SJSA1 (cell line): ENCODE results near the gene ACTL8. TPM values are rescaled to one million over a fixed set of nuclear protein-coding genes. Genes with fewer than 3 reads are reported as not detected.
A peak's percentile ranks its signal among the peaks of the same experiment; 100 is the strongest.

Experiments used
- DNase-seq, 2 experiments: peaks; one replicate each; pipeline ENCODE4 v3.0.0-alpha.2; 2015 to 2020; ENCODE audit warnings: low spot score in 2 of 2, low read depth in 1 of 2
- H3K27ac ChIP-seq: fragments of 250-450 bp; sonication (Bioruptor Pico); 2 replicates; pipeline ENCODE4 v1.5.1; 2020; ENCODE audit warnings: mild to moderate bottlenecking, moderate library complexity
- H3K27me3 ChIP-seq: fragments of 250-450 bp; sonication (Bioruptor Pico); replicated peaks from 2 replicates; pipeline ENCODE4 v1.5.1; 2020; ENCODE audit warnings: mild to moderate bottlenecking, moderate library complexity
- H3K36me3 ChIP-seq: fragments of 250-450 bp; sonication (Bioruptor Pico); 2 replicates; pipeline ENCODE4 v1.5.1; 2020; ENCODE audit warnings: mild to moderate bottlenecking
- H3K4me1 ChIP-seq: fragments of 250-450 bp; sonication (Bioruptor Pico); replicated peaks from 2 replicates; pipeline ENCODE4 v1.6.1; 2021; ENCODE audit warnings: mild to moderate bottlenecking
- H3K4me3 ChIP-seq: fragments of 250-450 bp; sonication (Bioruptor Pico); 2 replicates; pipeline ENCODE4 v1.5.1; 2020; ENCODE audit warnings: mild to moderate bottlenecking
- H3K9me3 ChIP-seq: fragments of 250-450 bp; sonication (Bioruptor Pico); replicated peaks from 2 replicates; pipeline ENCODE4 v1.5.1; 2020; ENCODE audit warnings: mild to moderate bottlenecking
- total RNA-seq: library from RNA; depleted of rRNA; stranded (reverse); fragments of >200 nt; shearing (Covaris generic); gene quantifications from 2 replicates; pipeline ENCODE4 v1.2.3, GENCODE V29; 2014

The ACTL8 gene
- total RNA-seq, 1 experiment from 2014 or later = not detected

DNA sequence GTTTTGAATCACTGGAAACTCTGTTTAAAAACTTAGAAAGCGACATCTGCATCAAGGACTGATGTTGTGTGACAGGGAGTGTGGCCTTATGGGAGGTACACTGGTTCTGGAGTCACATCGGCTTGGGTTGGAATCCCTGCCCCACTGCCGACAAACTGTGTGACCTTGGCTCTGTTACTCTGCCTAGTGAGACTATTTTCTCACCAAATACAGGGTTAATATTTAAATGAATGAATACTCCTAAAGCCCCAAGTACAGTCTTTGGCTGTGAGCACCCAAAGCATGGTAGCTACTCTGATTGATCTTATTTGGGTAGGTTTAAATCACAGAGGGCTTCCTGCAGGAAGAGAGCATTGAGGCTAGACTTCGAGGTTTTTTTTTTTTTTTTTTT lies 102.0 kb downstream of the ACTL8 start:
- Histone ChIP-seq H3K9me3 (no peaks in the 10 kb centered on the region), H3K27me3 (0 out of 2 replicates have a peak, but pooled peaks cover 8% of the 10 kb centered on the region), H3K27ac (no peak overlapping the region), H3K4me1 (no peaks in the 10 kb centered on the region), H3K36me3 (no peaks in the 10 kb centered on the region), H3K4me3 (no peak overlapping the region)
- DNase-seq = no peak

DNA sequence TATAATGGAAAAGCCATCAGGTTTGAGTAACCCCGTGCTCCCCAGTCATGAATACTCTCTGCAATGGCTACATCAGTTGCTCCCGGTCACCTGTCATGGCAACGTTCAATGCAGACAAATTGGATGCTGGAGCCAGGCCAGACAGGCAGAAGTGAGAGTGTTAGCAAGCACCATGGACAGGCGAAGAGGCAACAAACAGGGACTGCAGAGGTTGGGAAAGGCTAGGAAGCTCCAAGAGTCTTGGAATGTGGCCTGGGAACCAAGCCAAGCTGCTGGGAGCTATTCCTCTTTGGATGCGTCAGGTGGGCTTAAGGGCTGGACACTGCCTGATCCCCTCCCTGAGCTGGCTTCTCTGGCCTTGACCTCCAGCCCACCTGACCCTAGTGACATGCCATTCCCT lies 102.9 kb downstream of the ACTL8 start:
- DNase-seq = no peak
- H3K36me3 ChIP-seq = no peaks in the 10 kb centered on the region
- no peak overlapping the region for H3K27ac ChIP-seq
- no peaks in the 10 kb centered on the region for H3K4me1 ChIP-seq
- 0 out of 2 replicates have a peak, but pooled peaks cover 8% of the 10 kb centered on the region for H3K27me3 ChIP-seq
- no peaks in the 10 kb centered on the region for H3K9me3 ChIP-seq
- no peak overlapping the region for H3K4me3 ChIP-seq

DNA sequence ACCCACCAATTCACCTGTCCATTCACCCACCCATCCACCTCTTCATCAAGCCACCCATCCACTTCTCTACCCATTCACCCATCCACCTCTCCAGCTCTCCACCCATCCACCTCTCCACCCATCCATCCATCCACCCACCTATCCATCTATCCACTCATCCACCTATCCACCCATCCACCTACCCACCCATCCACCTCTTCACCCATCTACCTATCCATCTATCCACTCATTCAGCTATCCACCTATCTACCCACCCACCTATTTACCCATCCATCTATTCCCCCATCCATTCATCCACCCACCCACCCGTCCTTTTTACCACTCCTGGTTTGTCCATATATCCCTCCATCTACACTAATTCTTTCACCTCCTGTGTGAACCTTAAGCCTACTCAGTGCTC lies 105.7 kb downstream of the ACTL8 start:
- Histone ChIP-seq H3K36me3 (no peaks in the 10 kb centered on the region), H3K4me3 (no peak overlapping the region), H3K27ac (no peak overlapping the region), H3K27me3 (no peaks in the 10 kb centered on the region), H3K4me1 (peaks cover 2% of the 10 kb centered on the region), H3K9me3 (no peaks in the 10 kb centered on the region)
- no peak for DNase-seq

DNA sequence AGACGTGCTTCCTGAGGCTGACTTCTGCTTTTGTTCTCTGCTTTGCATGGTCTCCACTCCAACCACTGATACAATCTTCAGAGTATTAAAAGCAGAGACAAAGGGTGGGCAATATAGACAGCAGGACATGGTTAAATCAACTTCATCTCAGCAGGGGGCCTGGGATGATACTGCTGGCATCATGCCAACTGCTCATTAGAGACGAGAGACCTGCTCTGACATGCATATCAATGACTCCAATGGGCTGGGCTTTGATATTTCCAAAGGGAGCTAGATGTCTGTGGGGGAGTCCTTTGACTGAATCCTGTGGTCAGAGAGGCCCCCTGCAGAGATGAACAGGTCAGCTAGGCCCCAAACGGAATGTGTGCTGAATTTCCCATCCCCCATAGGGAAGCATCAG lies 106.6 kb downstream of the ACTL8 start:
- no peak for DNase-seq
- H3K4me3 ChIP-seq = no peak overlapping the region
- no peak overlapping the region for H3K27ac ChIP-seq
- H3K4me1 ChIP-seq = peaks cover 11% of the 10 kb centered on the region
- no peaks in the 10 kb centered on the region for H3K36me3 ChIP-seq
- H3K27me3 ChIP-seq = no peaks in the 10 kb centered on the region
- no peaks in the 10 kb centered on the region for H3K9me3 ChIP-seq

DNA sequence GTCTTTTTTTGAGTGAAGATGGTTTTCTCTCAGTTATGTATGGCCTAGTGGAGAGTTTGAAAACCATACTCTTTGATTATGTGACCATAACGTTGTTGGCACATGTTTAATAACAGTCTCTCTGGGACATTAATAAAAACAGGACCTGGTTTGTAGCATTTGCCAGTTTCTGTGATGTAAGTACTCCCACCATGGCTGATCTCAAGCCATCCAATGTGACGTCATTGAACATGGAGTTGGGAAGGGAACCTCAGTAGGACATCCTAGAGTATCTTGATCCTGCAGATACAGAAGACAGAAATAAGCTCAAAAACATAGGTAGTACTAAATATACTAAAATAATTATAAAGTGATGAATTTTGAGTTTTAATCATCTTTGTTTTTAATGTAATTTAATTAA lies 107.0 kb downstream of the ACTL8 start:
- Histone ChIP-seq H3K36me3 (no peaks in the 10 kb centered on the region), H3K9me3 (no peaks in the 10 kb centered on the region), H3K27ac (no peak overlapping the region), H3K4me1 (peaks cover 14% of the 10 kb centered on the region), H3K4me3 (no peak overlapping the region), H3K27me3 (no peaks in the 10 kb centered on the region)
- no peak for DNase-seq

DNA sequence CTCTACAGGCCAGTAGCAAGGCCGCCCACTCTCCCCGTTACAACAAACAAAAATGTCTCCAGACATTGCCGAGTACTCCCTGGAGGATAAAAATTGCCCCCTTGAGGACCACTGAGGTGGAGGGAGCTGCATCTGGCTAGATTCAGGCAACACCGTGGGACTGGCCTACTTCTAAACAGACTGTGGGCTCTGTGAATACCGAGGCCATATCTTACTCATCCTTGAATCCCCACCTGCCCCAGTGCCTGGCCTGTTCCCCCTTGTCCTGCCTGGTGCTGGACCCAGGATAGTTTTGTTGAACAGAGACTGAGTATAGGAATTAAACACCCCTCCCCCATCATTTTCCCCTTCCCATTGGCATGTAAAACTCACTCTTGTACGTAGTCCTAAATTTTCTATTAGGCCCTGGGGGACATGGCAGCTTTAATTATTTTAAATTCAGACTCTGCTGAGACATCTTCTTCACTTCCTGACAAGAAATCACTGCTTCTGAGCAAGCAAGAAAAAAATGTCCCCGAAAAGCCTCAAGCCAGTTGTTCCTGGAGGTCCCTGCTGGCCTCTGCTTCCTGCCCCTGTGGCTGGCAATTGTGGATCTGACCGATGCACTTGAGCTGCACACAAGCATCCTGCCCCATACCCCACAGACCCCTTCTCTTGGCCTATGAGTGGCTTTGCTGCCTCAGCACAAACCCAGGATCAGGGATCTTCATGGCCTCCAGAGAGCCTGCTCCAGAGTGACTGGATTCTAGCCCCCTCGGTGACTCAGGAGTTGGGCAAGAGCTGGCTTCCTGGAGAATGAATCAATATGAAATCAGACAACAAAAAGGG lies 111.0 kb downstream of the ACTL8 start:
- H3K9me3 ChIP-seq = 0 out of 2 replicates have a peak, but pooled peaks cover 2% of the 10 kb centered on the region
- DNase-seq = peak; percentile 54 to 66
- H3K4me1 ChIP-seq = peaks cover 14% of the 10 kb centered on the region
- H3K4me3 ChIP-seq = no peak overlapping the region
- peak overlapping the region; percentile 23; the same call in 1 of the 2 replicates for H3K27ac ChIP-seq
- H3K27me3 ChIP-seq = no peaks in the 10 kb centered on the region
- H3K36me3 ChIP-seq = no peaks in the 10 kb centered on the region

DNA sequence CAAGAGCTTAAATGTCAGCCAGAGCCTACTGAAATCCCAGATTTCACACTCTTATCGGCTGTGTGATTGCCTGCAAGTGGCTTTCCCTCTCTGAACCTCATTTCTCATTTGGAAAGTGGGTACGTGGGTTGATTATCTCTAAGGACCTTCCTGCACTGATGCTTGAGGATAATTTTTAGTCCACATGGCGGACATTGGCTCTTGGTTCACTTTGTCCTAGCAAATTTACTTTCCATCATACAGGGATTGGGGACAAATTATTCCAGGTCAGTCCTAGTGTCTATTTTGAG lies 111.6 kb downstream of the ACTL8 start:
- DNase-seq = no peak
- Histone ChIP-seq H3K36me3 (no peaks in the 10 kb centered on the region), H3K27me3 (no peaks in the 10 kb centered on the region), H3K4me1 (peaks cover 14% of the 10 kb centered on the region), H3K27ac (no peak overlapping the region), H3K9me3 (0 out of 2 replicates have a peak, but pooled peaks cover 2% of the 10 kb centered on the region), H3K4me3 (no peak overlapping the region)

DNA sequence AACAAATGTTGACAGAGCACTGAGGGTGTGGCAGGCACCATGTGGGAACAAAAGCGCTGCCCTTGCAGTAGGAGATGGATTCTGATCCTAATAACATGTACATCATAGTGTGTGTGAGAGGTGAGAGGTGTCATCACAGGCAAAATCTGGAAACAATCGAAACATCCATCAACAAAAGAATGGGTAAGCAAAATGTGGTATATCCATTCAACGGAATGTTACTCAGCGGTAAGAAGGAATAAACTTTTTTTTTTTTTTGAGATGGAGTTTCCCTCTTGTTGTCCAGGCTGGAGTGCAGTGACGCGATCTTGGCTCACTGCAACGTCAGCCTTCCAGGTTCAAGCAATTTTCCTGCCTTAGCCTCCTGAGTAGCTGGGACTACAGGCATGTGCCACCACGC lies 112.3 kb downstream of the ACTL8 start:
- peaks cover 14% of the 10 kb centered on the region for H3K4me1 ChIP-seq
- no peaks in the 10 kb centered on the region for H3K36me3 ChIP-seq
- no peak overlapping the region for H3K4me3 ChIP-seq
- H3K27ac ChIP-seq = no peak overlapping the region
- no peak for DNase-seq
- H3K9me3 ChIP-seq = 0 out of 2 replicates have a peak, but pooled peaks cover 2% of the 10 kb centered on the region
- no peaks in the 10 kb centered on the region for H3K27me3 ChIP-seq

DNA sequence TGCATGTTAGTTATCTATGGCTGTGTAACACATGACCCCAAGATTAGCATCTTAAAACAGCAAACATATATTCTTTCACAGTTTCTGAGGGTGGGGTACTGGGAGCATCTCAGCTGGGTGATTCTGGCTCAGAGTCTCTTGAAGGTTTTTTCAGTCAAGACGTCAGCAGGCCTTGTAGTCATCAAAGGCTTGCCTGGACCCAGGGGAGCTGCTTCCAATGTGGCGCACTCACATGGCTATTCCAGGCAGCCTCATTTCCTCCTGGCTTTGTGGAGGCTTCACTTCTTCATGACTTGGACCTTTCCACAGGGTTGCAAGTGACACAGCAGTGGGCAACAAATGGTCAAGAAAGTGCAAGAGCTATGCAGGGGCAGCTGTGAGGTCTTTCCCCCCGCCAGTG lies 114.7 kb downstream of the ACTL8 start:
- Histone ChIP-seq H3K4me1 (peaks cover 31% of the 10 kb centered on the region), H3K27ac (no peak overlapping the region)
- no peak for DNase-seq

DNA sequence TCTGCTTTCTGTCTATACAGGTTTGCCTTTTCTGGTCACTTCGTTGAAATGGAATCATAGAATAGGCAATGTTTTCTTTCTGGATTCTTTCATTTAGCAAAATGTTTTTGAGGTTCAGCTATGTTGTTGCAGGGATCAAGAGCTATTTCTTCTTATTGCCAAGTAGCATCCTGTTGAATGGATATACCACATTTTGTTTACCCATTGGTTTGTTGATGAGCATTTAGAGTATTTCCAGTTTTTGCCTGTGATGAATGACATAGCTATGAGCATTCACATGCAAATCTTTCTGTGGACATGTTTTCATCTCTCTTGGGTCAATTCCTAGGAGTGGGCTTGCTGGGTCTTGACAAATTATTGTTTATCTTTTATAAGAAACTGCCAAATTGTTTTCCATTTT lies 115.5 kb downstream of the ACTL8 start:
- Histone ChIP-seq H3K27ac (no peak overlapping the region), H3K4me3 (no peak overlapping the region)

More for the DNA sequence above, 114.7 kb downstream of the ACTL8 start:
- no peaks in the 10 kb centered on the region for H3K36me3 ChIP-seq
- H3K4me3 ChIP-seq = no peak overlapping the region
- H3K27me3 ChIP-seq = no peaks in the 10 kb centered on the region
- 0 out of 2 replicates have a peak, but pooled peaks cover 2% of the 10 kb centered on the region for H3K9me3 ChIP-seq

DNA sequence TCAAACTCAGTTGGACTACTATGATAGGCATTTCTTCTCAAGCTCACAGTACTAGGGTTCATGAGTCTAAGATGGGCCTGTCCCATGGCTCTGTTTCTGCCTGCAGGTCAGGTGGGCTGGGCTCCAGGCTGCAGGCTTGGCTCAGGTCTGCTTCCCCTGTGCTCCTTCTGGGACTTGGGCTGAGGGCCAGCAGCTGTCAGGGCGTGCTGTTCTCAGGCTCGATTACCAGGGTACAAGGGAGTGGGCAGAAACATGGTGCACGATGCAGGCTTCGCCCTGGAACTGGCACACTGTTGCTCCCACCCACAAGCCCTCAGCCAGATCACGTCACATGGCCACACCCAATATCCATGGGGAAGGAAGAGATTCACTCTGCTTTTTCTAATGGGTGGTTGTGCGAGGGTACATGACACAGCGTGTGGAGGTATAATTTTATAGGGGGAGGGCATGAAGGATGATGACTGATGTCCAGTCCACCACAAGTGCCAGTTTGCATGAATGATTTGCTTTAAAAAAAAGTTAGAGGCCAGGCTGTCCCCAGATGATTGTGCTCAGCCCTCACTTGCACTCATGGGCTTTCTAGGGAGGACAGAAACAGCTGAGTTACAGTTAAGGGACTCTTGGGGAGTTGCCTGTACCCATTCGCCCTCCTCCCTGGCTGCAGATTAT lies 118.0 kb downstream of the ACTL8 start:
- H3K4me1 ChIP-seq = peaks cover 30% of the 10 kb centered on the region
- no peak for DNase-seq
- H3K27me3 ChIP-seq = no peaks in the 10 kb centered on the region
- no peak overlapping the region for H3K27ac ChIP-seq
- H3K36me3 ChIP-seq = no peaks in the 10 kb centered on the region
- H3K4me3 ChIP-seq = no peak overlapping the region
- no peaks in the 10 kb centered on the region for H3K9me3 ChIP-seq

More for the DNA sequence above, 115.5 kb downstream of the ACTL8 start:
- DNase-seq = no peak
- Histone ChIP-seq H3K9me3 (0 out of 2 replicates have a peak, but pooled peaks cover 2% of the 10 kb centered on the region), H3K4me1 (peaks cover 39% of the 10 kb centered on the region), H3K27me3 (no peaks in the 10 kb centered on the region), H3K36me3 (no peaks in the 10 kb centered on the region)

DNA sequence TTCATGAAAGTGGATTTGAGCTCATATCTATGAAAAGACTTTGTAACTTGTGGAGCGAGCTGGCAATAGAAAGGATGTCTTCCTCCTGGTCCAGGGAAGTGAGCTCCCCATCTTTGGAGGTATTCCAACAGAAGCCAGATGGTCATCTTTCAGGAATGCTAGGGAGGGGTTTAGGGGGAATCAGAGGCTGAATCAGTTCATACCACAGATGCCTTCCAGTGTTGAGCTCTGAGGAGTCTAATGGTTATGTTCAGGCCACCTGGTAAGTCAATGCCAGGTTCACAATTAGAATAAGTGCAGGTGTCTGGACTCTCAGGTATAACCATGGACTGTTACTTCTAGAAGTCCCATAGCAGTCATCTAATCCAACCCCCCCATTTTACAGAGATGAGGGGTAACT lies 119.1 kb downstream of the ACTL8 start:
- H3K27me3 ChIP-seq = no peaks in the 10 kb centered on the region
- H3K36me3 ChIP-seq = no peaks in the 10 kb centered on the region
- H3K9me3 ChIP-seq = no peaks in the 10 kb centered on the region
- no peak overlapping the region for H3K4me3 ChIP-seq
- H3K4me1 ChIP-seq = peaks cover 39% of the 10 kb centered on the region
- peak; percentile 60 to 80 for DNase-seq
- H3K27ac ChIP-seq = peak overlapping the region; percentile 63

DNA sequence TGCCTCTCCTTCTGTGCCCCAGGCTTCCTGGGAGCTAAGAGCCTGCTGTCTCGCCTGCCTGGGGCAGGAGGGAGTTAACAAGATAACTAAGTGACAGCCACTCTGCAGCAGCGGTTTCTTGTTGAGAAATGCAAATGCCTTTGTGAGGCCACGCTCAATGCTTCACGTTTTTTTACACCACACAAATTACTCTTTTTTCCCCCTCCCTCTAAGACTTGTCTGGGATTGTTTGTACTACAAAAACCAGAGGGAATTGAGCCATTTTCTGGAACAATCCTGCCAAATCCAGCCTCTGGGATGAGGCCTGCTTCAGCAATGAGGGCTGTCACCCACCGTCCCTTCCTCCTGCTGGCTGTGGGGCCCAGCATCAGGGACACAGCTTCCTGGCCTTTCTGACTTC lies 119.6 kb downstream of the ACTL8 start:
- Histone ChIP-seq H3K27me3 (no peaks in the 10 kb centered on the region), H3K36me3 (no peaks in the 10 kb centered on the region), H3K4me3 (no peak overlapping the region), H3K4me1 (peaks cover 40% of the 10 kb centered on the region), H3K9me3 (no peaks in the 10 kb centered on the region), H3K27ac (peak overlapping the region; percentile 63)
- no peak for DNase-seq

DNA sequence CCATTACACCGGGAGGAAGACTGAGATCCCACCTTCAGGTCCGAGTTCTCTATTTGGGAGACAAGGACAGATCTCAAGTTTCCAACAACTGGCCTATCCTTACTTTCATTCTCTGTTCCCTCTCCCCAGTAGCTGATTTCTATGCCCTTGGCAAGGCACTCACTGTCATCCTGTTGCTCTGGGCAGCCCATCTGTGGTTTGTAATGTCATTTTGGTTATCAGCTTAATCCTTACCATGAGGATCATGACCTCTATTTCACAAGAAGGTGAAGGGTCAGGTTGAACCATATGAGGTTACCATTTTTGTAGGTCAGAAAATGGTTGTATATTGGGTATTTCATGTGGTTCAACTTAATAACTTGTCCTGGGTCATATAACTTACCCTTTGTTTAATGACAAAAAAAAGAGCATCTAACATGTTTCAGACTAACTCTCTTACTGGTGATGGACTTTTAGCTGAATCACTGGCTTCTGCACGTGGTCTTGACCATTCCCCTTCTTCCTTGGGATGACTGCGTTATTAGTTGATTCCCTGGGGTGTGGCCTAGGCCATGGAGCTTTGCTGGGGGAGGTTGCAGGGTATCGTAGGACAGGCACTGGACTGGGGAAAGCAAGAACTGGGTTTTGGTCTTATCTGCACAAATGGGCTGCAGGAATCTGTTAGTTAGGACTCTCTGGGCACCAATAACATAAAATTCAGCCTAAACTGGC lies 120.2 kb downstream of the ACTL8 start:
- H3K36me3 ChIP-seq = no peaks in the 10 kb centered on the region
- DNase-seq = no peak
- H3K4me1 ChIP-seq = peaks cover 40% of the 10 kb centered on the region
- no peaks in the 10 kb centered on the region for H3K9me3 ChIP-seq
- H3K27me3 ChIP-seq = no peaks in the 10 kb centered on the region
- no peak overlapping the region for H3K4me3 ChIP-seq
- peak overlapping the region; percentile 63 for H3K27ac ChIP-seq
